Liver (tissue), 9 donors: ENCODE data around the gene CHADL. TPM values are rescaled to one million over a fixed set of nuclear protein-coding genes. Genes with fewer than 3 reads are reported as not detected.

Source experiments
- DNase-seq: peaks from one replicate; pipeline ENCODE4 v3.0.0-alpha.2; 2017; ENCODE audit warnings: low spot score
- H3K27ac ChIP-seq, 2 donors: one replicate each; pipeline ENCODE4 v1.7.0; 2013; ENCODE audit warnings: inconsistent platforms in 2 of 2, low read length in 2 of 2, control low read depth in 1 of 2, low read depth in 1 of 2, mild to moderate bottlenecking in 1 of 2
- H3K27me3 ChIP-seq, 4 donors: one replicate each; pipeline versions ENCODE4 v1.6.1 to v1.7.0; 2013; ENCODE audit warnings: low read length in 3 of 4, inconsistent platforms in 1 of 4, mild to moderate bottlenecking in 1 of 4, moderate library complexity in 1 of 4; ENCODE audit not compliant: control insufficient read depth in 4 of 4, insufficient read depth in 4 of 4
- H3K36me3 ChIP-seq, 4 donors: one replicate each; pipeline versions ENCODE4 v1.6.1 to v1.7.0; 2013; ENCODE audit warnings: low read length in 3 of 4, mild to moderate bottlenecking in 3 of 4, low read depth in 1 of 4, moderate library complexity in 1 of 4; ENCODE audit not compliant: control insufficient read depth in 4 of 4, insufficient read depth in 3 of 4
- H3K4me1 ChIP-seq, 4 donors: one replicate each; pipeline versions ENCODE4 v1.6.1 to v1.7.0; 2013; ENCODE audit warnings: low read length in 3 of 4, mild to moderate bottlenecking in 3 of 4, moderate library complexity in 1 of 4; ENCODE audit not compliant: control insufficient read depth in 4 of 4, insufficient read depth in 4 of 4
- H3K4me3 ChIP-seq, 3 donors: one replicate each; pipeline versions ENCODE4 v1.6.1 to v1.7.0; 2013; ENCODE audit warnings: low read length in 3 of 3, control low read depth in 1 of 3, low read depth in 1 of 3, mild to moderate bottlenecking in 1 of 3
- H3K9ac ChIP-seq, 2 donors: one replicate each; pipeline ENCODE4 v1.7.0; 2013; ENCODE audit warnings: low read length in 2 of 2, mild to moderate bottlenecking in 2 of 2, moderate library complexity in 2 of 2, control low read depth in 1 of 2, low read depth in 1 of 2
- H3K9me3 ChIP-seq, 4 donors: one replicate each; pipeline versions ENCODE4 v1.6.1 to v1.7.0; 2013; ENCODE audit warnings: low read length in 3 of 4; ENCODE audit not compliant: control insufficient read depth in 4 of 4
- CTCF ChIP-seq: fragments of 150-350 bp; IDR thresholded peaks from 2 replicates; pipeline ENCODE4 v1.5.1; 2017; ENCODE audit warnings: improper control_type of control experiment, low read depth, low read length; ENCODE audit not compliant: missing input control
- EGR1 ChIP-seq, 2 donors: IDR thresholded peaks; 2 replicates each; pipeline ENCODE4 v1.6.1; 2016 to 2018; ENCODE audit warnings: antibody characterized with exemption in 2 of 2, low read depth in 2 of 2
- FOXA1 ChIP-seq: IDR thresholded peaks from 2 replicates; pipeline ENCODE4 v1.6.1; 2016; ENCODE audit warnings: antibody characterized with exemption
- FOXA2 ChIP-seq: IDR thresholded peaks from 2 replicates; pipeline ENCODE4 v1.6.1; 2016; ENCODE audit warnings: antibody characterized with exemption
- GABPA ChIP-seq, 2 donors: IDR thresholded peaks in 1 of 2; conservative IDR thresholded peaks in 1 of 2; 2 replicates each; pipeline ENCODE4 v1.6.1; 2016; ENCODE audit warnings: antibody characterized with exemption in 2 of 2, mild to moderate bottlenecking in 1 of 2, moderate library complexity in 1 of 2
- HNF4A ChIP-seq, 2 donors: conservative IDR thresholded peaks; 2 replicates each; pipeline ENCODE4 v1.6.1; 2016; ENCODE audit warnings: antibody characterized with exemption in 2 of 2, mild to moderate bottlenecking in 2 of 2
- JUND ChIP-seq, 2 donors: IDR thresholded peaks; 2 replicates each; pipeline ENCODE4 v1.6.1; 2016; ENCODE audit warnings: antibody characterized with exemption in 2 of 2
- MAX ChIP-seq: IDR thresholded peaks from 2 replicates; pipeline ENCODE4 v1.6.1; 2016; ENCODE audit warnings: antibody characterized with exemption
- NR2F2 ChIP-seq: IDR thresholded peaks from 2 replicates; pipeline ENCODE4 v1.6.1; 2016; ENCODE audit warnings: antibody characterized with exemption
- RAD21 ChIP-seq, 2 donors: IDR thresholded peaks; 2 replicates each; pipeline ENCODE4 v1.6.1; 2016; ENCODE audit warnings: antibody characterized with exemption in 2 of 2, mild to moderate bottlenecking in 2 of 2
- REST ChIP-seq: IDR thresholded peaks from 2 replicates; pipeline ENCODE4 v1.6.1; 2016; ENCODE audit warnings: antibody characterized with exemption, mild to moderate bottlenecking
- RXRA ChIP-seq, 2 donors: IDR thresholded peaks; 2 replicates each; pipeline ENCODE4 v1.6.1; 2017 to 2018; ENCODE audit warnings: antibody characterized with exemption in 2 of 2, mild to moderate bottlenecking in 1 of 2
- SP1 ChIP-seq: IDR thresholded peaks from 2 replicates; pipeline ENCODE4 v1.6.1; 2018; ENCODE audit warnings: antibody characterized with exemption, mild to moderate bottlenecking
- TAF1 ChIP-seq: conservative IDR thresholded peaks from 2 replicates; pipeline ENCODE4 v1.6.1; 2016; ENCODE audit warnings: antibody characterized with exemption, mild to moderate bottlenecking
- YY1 ChIP-seq: IDR thresholded peaks from 2 replicates; pipeline ENCODE4 v1.6.1; 2016; ENCODE audit warnings: antibody characterized with exemption, mild to moderate bottlenecking
- WGBS: extraction: QIAGEN DNeasy Blood & Tissue Kit; methylation state at CpG from one replicate; pipeline ENCODE4 v1.1.7; 2013; 5-methylcytosine and 5-hydroxymethylcytosine counted together
- polyA plus RNA-seq, 2 donors: library from polyadenylated mRNA; stranded (reverse) in 1 of 2; unstranded in 1 of 2; fragments of 200-250 nt in 1 of 2; fragments of >200 nt in 1 of 2; fragmentation: Nextera tagmentation in 1 of 2; extraction: Ambion mirVana in 1 of 2; gene quantifications; one replicate each; pipeline versions ENCODE4 v1.2.1 to v1.2.3, GENCODE V29; 2013 to 2015
- total RNA-seq, 2 donors: library from RNA; depleted of rRNA; stranded (reverse); fragments of >200 nt; gene quantifications; one replicate each; pipeline ENCODE4 v1.2.3, GENCODE V29; 2014
- TF ChIP-seq, protein P1 (sequence below): IDR thresholded peaks from 2 replicates; pipeline ENCODE4 v1.6.1; 2016; ENCODE audit warnings: antibody characterized with exemption
- TF ChIP-seq, protein P2 (sequence below): IDR thresholded peaks from 2 replicates; pipeline ENCODE4 v1.6.1; 2016; ENCODE audit warnings: antibody characterized with exemption
- donor health status: healthy.
- donor health status: healthy.
- donor health status: healthy.
- donor health status: healthy.
- donor health status: healthy.

The CHADL gene
- total and polyA plus RNA-seq, 4 donors = 0.51 to 1.0 (median 0.62) TPM

DNA sequence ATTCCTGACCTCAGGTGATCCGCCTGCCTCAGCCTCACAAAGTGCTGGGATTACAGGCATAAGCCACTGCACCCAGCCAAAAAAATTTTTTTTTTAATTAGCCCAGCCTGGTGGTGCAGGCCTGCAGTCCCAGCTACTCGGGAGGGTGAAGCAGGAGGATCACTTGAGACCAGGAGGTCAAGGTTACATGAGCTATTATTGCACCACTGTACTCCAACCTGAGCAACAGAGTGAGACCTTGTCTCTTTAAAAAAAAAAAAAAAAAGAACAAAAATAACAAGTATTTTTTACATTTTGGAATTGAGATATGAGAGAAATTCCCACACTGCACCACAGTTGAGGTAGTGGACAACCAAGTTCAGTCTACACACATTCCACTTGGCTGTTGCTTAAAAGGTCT lies 49.3 kb downstream of the CHADL start:
- H3K36me3 ChIP-seq = peaks cover 0 to 6% (median 3%) of the 10 kb centered on the region in 4 donors
- H3K27ac ChIP-seq = no peak overlapping the region
- H3K4me1 ChIP-seq = peaks cover 0 to 6% (median 4%) of the 10 kb centered on the region in 4 donors
- no peak overlapping the region for H3K4me3 ChIP-seq
- H3K9ac ChIP-seq = no peak overlapping the region
- H3K9me3 ChIP-seq = no peaks in the 10 kb centered on the region
- DNase-seq = no peak
- WGBS = 70% methylated on average over 2 of the region's 2 CpGs
- no peak for TF ChIP-seq GABPA (IDR thresholded peaks at IDR 0.05 in 1 of 2, conservative IDR thresholded peaks at IDR 0.05 in 1 of 2)
- TF ChIP-seq FOXA1 = no peak
- TF ChIP-seq NR2F2 = no peak
- no peak for TF ChIP-seq FOXA2
- no peak for TF ChIP-seq YY1
- TF ChIP-seq EGR1 (IDR thresholded peaks at IDR 0.05; ENCODE audit: low read depth in 2 of 2) = no peak
- no peak for TF ChIP-seq HNF4A (conservative IDR thresholded peaks at IDR 0.05)
- TF ChIP-seq TAF1 = no peak
- H3K27me3 ChIP-seq = no peaks in the 10 kb centered on the region

GRCh38 chr22:41184679-41185078 lies 56.1 kb downstream of the CHADL start:
- no peaks in the 10 kb centered on the region for H3K4me1 ChIP-seq
- H3K27ac ChIP-seq = no peak overlapping the region
- peaks cover 3 to 6% (median 4%) of the 10 kb centered on the region in 4 donors for H3K36me3 ChIP-seq
- H3K9ac ChIP-seq = no peak overlapping the region
- H3K27me3 ChIP-seq = no peaks in the 10 kb centered on the region
- no peak overlapping the region for H3K4me3 ChIP-seq
- DNase-seq = no peak
- 72% methylated on average over 3 of the region's 3 CpGs for WGBS
- no peaks in the 10 kb centered on the region for H3K9me3 ChIP-seq
- no peak for TF ChIP-seq YY1

- no peak for DNase-seq
- Histone ChIP-seq H3K4me1 (no peaks in the 10 kb centered on the region), H3K9me3 (no peaks in the 10 kb centered on the region), H3K36me3 (peaks cover 14 to 28% (median 23%) of the 10 kb centered on the region in 4 donors), H3K27ac (no peak overlapping the region), H3K9ac (no peak overlapping the region), H3K4me3 (no peak overlapping the region), H3K27me3 (no peaks in the 10 kb centered on the region)
- TF ChIP-seq TAF1 = no peak
- no peak for TF ChIP-seq EGR1 (IDR thresholded peaks at IDR 0.05; ENCODE audit: low read depth in 2 of 2)
- no peak for TF ChIP-seq FOXA2
- TF ChIP-seq, protein P1, sequence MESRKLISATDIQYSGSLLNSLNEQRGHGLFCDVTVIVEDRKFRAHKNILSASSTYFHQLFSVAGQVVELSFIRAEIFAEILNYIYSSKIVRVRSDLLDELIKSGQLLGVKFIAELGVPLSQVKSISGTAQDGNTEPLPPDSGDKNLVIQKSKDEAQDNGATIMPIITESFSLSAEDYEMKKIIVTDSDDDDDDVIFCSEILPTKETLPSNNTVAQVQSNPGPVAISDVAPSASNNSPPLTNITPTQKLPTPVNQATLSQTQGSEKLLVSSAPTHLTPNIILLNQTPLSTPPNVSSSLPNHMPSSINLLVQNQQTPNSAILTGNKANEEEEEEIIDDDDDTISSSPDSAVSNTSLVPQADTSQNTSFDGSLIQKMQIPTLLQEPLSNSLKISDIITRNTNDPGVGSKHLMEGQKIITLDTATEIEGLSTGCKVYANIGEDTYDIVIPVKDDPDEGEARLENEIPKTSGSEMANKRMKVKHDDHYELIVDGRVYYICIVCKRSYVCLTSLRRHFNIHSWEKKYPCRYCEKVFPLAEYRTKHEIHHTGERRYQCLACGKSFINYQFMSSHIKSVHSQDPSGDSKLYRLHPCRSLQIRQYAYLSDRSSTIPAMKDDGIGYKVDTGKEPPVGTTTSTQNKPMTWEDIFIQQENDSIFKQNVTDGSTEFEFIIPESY = no peak
- TF ChIP-seq GABPA (IDR thresholded peaks at IDR 0.05 in 1 of 2, conservative IDR thresholded peaks at IDR 0.05 in 1 of 2) = no peak
- TF ChIP-seq, protein P2, sequence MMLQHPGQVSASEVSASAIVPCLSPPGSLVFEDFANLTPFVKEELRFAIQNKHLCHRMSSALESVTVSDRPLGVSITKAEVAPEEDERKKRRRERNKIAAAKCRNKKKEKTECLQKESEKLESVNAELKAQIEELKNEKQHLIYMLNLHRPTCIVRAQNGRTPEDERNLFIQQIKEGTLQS = no peak
- no peak for TF ChIP-seq RAD21 (IDR thresholded peaks at IDR 0.05)
- TF ChIP-seq FOXA1 = no peak
- TF ChIP-seq CTCF = no peak
- no peak for TF ChIP-seq YY1
- TF ChIP-seq MAX = no peak
- TF ChIP-seq REST = no peak
- no peak for TF ChIP-seq RXRA (IDR thresholded peaks at IDR 0.05)
- no peak for TF ChIP-seq NR2F2
- no peak for TF ChIP-seq SP1
- no peak for TF ChIP-seq HNF4A (conservative IDR thresholded peaks at IDR 0.05)
- no peak for TF ChIP-seq JUND (IDR thresholded peaks at IDR 0.05)
- WGBS = 81% methylated on average over 15 of the region's 15 CpGs
Measured at GRCh38 chr22:41181349-41182241, 59.1 kb downstream of the CHADL start.
